ENCODE results near the gene BICRA.

DNA sequence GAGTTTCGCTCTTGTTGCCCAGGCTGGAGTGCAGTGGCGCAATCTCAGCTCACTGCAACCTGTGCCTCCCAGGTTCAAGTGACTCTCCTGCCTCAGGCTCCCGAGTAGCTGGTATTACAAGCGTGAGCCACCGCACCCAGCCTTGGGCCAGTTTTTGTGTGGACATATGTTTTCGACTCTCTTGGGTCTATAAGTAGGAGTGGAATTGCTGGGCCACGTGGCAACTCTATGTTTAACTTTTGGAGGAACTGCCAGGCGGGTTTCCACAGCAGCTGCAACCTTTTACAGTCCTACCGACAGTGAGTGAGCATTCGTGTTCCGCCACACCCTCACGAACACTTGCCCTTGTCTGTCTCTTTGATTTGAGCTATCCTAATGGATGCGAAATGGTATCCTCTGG lies 44.9 kb downstream of the BICRA start:
- TF ChIP-seq ADNP (tag; IDR thresholded peaks at IDR 0.05) (no peak), ZNF436 (CRISPR knock-in tag; IDR thresholded peaks at IDR 0.05) (no peak), ELF1 (tag; IDR thresholded peaks at IDR 0.05) (no peak), NR2C2 (CRISPR knock-in tag; IDR thresholded peaks at IDR 0.05) (no peak), NR2C2 (tag; IDR thresholded peaks at IDR 0.05) (no peak), NFIC (IDR thresholded peaks at IDR 0.05) (no peak), BDP1 (IDR thresholded peaks at IDR 0.05; ENCODE audit: insufficient read depth, insufficient read length) (no peak), EZH2 (IDR thresholded peaks at IDR 0.05; ENCODE audit: borderline replicate concordance, low read depth, low read length) (no peak), POLR2AphosphoS5 (IDR thresholded peaks at IDR 0.05; ENCODE audit: control insufficient read depth, insufficient read depth, low read depth, low read length) (no peak), CHD2 (IDR thresholded peaks at IDR 0.05; ENCODE audit: low read depth, low read length) (no peak)
- TF ChIP-seq, protein P1, sequence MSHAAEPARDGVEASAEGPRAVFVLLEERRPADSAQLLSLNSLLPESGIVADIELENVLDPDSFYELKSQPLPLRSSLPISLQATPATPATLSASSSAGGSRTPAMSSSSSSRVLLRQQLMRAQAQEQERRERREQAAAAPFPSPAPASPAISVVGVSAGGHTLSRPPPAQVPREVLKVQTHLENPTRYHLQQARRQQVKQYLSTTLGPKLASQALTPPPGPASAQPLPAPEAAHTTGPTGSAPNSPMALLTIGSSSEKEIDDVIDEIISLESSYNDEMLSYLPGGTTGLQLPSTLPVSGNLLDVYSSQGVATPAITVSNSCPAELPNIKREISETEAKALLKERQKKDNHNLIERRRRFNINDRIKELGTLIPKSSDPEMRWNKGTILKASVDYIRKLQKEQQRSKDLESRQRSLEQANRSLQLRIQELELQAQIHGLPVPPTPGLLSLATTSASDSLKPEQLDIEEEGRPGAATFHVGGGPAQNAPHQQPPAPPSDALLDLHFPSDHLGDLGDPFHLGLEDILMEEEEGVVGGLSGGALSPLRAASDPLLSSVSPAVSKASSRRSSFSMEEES (CRISPR knock-in tag; IDR thresholded peaks at IDR 0.05): no peak
- TF ChIP-seq, protein P2, sequence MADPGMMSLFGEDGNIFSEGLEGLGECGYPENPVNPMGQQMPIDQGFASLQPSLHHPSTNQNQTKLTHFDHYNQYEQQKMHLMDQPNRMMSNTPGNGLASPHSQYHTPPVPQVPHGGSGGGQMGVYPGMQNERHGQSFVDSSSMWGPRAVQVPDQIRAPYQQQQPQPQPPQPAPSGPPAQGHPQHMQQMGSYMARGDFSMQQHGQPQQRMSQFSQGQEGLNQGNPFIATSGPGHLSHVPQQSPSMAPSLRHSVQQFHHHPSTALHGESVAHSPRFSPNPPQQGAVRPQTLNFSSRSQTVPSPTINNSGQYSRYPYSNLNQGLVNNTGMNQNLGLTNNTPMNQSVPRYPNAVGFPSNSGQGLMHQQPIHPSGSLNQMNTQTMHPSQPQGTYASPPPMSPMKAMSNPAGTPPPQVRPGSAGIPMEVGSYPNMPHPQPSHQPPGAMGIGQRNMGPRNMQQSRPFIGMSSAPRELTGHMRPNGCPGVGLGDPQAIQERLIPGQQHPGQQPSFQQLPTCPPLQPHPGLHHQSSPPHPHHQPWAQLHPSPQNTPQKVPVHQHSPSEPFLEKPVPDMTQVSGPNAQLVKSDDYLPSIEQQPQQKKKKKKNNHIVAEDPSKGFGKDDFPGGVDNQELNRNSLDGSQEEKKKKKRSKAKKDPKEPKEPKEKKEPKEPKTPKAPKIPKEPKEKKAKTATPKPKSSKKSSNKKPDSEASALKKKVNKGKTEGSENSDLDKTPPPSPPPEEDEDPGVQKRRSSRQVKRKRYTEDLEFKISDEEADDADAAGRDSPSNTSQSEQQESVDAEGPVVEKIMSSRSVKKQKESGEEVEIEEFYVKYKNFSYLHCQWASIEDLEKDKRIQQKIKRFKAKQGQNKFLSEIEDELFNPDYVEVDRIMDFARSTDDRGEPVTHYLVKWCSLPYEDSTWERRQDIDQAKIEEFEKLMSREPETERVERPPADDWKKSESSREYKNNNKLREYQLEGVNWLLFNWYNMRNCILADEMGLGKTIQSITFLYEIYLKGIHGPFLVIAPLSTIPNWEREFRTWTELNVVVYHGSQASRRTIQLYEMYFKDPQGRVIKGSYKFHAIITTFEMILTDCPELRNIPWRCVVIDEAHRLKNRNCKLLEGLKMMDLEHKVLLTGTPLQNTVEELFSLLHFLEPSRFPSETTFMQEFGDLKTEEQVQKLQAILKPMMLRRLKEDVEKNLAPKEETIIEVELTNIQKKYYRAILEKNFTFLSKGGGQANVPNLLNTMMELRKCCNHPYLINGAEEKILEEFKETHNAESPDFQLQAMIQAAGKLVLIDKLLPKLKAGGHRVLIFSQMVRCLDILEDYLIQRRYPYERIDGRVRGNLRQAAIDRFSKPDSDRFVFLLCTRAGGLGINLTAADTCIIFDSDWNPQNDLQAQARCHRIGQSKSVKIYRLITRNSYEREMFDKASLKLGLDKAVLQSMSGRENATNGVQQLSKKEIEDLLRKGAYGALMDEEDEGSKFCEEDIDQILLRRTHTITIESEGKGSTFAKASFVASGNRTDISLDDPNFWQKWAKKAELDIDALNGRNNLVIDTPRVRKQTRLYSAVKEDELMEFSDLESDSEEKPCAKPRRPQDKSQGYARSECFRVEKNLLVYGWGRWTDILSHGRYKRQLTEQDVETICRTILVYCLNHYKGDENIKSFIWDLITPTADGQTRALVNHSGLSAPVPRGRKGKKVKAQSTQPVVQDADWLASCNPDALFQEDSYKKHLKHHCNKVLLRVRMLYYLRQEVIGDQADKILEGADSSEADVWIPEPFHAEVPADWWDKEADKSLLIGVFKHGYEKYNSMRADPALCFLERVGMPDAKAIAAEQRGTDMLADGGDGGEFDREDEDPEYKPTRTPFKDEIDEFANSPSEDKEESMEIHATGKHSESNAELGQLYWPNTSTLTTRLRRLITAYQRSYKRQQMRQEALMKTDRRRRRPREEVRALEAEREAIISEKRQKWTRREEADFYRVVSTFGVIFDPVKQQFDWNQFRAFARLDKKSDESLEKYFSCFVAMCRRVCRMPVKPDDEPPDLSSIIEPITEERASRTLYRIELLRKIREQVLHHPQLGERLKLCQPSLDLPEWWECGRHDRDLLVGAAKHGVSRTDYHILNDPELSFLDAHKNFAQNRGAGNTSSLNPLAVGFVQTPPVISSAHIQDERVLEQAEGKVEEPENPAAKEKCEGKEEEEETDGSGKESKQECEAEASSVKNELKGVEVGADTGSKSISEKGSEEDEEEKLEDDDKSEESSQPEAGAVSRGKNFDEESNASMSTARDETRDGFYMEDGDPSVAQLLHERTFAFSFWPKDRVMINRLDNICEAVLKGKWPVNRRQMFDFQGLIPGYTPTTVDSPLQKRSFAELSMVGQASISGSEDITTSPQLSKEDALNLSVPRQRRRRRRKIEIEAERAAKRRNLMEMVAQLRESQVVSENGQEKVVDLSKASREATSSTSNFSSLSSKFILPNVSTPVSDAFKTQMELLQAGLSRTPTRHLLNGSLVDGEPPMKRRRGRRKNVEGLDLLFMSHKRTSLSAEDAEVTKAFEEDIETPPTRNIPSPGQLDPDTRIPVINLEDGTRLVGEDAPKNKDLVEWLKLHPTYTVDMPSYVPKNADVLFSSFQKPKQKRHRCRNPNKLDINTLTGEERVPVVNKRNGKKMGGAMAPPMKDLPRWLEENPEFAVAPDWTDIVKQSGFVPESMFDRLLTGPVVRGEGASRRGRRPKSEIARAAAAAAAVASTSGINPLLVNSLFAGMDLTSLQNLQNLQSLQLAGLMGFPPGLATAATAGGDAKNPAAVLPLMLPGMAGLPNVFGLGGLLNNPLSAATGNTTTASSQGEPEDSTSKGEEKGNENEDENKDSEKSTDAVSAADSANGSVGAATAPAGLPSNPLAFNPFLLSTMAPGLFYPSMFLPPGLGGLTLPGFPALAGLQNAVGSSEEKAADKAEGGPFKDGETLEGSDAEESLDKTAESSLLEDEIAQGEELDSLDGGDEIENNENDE (IDR thresholded peaks at IDR 0.05; ENCODE audit: low read depth, low read length): no peak

Data from K562 (cell line).